GM19238 (cell line): ENCODE data around the gene PADI3.
A peak's percentile ranks its signal among the peaks of the same experiment; 100 is the strongest.

Experiments
- DNase-seq: peaks from one replicate; pipeline ENCODE4 v3.0.0; 2011; ENCODE audit warnings: low spot score; ENCODE audit not compliant: insufficient read length

The PADI3 gene

GRCh38 chr1:17214876-17215544 is 33.9 kb upstream of the PADI3 start:
- no peak for DNase-seq

GRCh38 chr1:17215545-17215890 is 33.4 kb upstream of the PADI3 start:
- DNase-seq: no peak

GRCh38 chr1:17216078-17216477 is 32.8 kb upstream of the PADI3 start:
- DNase-seq: no peak

DNA sequence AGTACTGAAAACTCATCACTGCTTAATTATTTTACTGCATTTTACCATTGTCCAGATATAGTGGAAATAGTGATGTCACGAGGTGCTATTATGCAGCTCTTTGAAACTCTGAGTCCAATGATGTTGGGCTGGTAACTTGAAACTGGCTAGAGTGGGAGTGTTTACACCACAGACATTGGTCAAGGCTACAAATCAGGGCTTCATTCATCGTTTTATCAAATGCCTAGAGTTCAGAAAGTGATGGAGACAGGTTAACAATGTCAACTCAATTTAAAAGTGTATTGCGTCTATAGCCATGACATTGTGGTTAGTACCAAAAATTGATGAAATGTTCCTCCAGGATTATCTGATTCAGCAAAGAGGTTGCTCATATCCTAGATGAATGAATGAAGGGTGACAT is 31.3 kb upstream of the PADI3 start:
- no peak for DNase-seq

GRCh38 chr1:17218939-17219338 is 30.0 kb upstream of the PADI3 start:
- DNase-seq: no peak

- no peak for DNase-seq
Measured at GRCh38 chr1:17220287-17220686, 28.6 kb upstream of the PADI3 start.

- DNase-seq: no peak
Measured at GRCh38 chr1:17222557-17222956, 26.3 kb upstream of the PADI3 start.

GRCh38 chr1:17224434-17224833 is 24.5 kb upstream of the PADI3 start:
- DNase-seq: no peak

DNA sequence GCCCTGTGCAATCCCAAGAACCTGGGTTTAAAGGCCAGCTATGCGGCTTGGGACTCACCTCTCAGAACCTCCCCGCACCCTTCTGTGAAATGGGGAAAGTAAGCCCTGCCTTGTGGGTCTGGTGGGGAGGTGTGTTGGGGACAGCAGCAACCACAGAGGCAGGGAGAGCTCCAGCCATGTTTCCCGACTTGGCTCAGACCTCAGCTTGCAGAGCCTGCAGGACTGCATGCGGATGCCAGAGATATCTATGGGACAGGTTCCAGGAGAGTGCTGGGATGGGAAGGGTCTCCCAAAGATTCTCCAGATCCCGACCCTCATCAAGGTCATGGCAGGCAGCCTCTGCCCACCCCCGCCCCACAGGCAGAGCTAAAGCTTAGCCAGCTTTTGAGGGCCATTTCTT is 23.8 kb upstream of the PADI3 start:
- DNase-seq: no peak

- DNase-seq: no peak
Measured at GRCh38 chr1:17227358-17227915, 21.5 kb upstream of the PADI3 start.

DNA sequence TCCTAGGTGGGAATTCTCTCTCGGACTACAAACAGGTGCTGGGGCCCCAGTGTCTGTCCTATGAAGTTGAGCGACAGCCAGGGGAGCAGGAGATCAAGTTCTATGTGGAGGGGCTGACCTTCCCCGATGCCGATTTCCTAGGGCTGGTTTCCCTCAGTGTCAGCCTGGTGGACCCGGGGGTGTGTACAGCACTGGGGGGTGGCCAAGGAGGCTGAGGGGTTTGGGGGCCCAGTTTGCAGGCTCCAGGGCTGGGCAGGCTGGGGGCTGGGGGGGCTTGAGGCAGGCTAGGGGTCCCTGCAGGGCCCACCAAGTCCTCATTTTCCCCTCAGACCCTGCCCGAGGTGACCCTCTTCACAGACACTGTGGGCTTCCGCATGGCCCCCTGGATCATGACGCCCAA is 20.3 kb upstream of the PADI3 start:
- DNase-seq: no peak

DNA sequence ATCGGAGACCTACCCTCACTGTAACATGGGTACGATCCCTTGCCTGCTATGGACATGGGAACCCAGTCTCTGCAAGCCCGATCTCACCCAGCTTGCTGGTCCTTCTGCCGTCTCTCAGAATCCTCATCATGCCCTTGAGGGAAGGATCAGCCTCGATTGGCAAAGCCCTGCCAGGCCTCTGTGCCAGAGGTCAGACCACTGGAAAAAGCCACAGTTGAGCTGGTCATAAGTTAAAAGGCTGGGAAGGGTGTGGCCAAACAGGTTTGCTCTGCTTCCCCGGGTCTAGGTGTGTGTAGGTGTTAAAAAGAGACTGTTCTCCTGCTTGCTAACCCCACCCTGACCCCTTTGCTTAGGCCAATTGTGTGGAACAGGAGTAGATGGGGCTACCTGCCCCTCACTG is 19.5 kb upstream of the PADI3 start:
- no peak for DNase-seq

- no peak for DNase-seq
Measured at GRCh38 chr1:17230106-17230505, 18.8 kb upstream of the PADI3 start.

DNA sequence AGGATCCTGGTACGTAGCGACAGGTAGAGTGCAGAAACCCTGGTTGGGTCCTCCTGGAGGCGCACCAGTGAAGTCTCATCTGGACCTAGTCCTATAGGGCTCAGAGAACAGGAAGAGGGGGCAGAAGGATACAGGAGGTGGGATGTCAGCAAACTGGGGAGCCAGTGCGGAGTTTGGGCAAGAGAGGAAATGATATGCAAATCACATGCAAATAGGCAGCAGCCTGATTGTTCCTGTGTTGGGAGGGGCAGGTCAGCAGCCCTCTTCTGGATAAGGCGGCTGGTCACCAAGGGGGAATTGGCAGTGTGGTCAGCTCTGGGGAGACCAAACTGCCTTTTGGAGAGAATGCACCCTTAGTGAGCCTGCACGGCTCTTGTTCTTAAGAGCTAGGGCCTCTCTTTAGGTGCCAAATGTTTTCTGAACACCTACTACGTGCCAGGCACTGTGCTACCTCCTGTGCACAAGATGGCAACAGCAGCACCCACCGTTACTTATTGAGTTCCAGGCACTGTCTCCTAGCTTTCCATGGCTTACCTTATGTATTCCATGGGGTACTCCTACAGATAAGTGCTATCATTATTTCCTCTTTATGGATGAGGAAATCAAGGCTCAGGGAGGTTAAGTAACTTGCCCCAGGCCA is 18.1 kb upstream of the PADI3 start:
- no peak for DNase-seq

- no peak for DNase-seq
Measured at GRCh38 chr1:17232759-17233661, 15.9 kb upstream of the PADI3 start.

DNA sequence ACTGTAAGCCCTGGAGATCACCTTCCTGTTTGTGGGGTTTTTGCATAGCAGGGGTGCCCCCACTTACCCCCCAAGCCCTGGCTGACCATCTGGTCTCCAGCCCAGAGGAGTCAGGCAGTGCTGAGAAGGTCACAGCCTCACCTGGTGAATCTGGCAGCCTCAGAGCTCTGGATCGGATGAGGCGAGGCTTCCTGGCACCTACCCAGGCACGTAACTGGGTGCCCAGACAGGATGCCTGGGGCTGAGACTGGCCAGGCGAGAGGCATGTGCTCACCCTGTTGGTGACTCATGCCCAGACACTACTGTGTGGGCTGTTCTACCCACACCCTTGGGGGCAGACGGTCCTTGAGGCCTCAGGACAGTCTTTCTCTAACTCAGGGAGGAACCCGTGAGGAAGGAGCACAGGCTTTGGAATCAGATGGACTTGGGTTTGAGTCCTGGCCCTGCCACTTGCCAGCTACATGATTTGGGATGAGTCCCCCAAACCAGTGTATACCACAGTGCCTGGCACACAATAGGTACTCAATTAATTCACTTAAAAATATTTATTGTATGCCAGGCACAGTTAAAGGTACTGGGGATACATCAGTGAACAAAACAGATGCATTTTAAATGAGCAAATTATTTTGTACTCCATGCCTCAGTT is 15.1 kb upstream of the PADI3 start:
- DNase-seq: no peak

DNA sequence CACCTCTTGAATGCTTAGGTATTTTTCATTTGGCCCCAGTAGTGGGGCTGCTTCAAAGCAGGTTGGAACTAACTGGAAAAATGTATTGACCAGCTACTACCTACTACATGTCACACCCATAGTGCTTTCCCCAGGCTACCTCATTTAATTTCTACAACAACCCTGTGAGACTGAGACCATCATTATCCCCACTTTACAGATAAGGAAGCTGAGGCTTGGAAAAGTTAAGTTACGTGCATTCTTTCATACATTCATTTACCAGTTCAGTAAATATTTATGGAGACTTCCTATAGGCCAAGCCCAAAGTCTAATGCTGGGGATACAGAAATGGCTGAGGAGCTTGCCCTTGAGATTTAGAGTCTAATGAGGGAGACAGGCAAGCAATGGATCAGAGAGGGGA is 14.5 kb upstream of the PADI3 start:
- no peak for DNase-seq

- DNase-seq: no peak
Measured at GRCh38 chr1:17235135-17235885, 13.6 kb upstream of the PADI3 start.

GRCh38 chr1:17236779-17237560 is 11.9 kb upstream of the PADI3 start:
- DNase-seq: peak; percentile 84

GRCh38 chr1:17237561-17237903 is 11.4 kb upstream of the PADI3 start:
- no peak for DNase-seq
